Measurements from ENCODE around the gene NKX2-8.

DNA sequence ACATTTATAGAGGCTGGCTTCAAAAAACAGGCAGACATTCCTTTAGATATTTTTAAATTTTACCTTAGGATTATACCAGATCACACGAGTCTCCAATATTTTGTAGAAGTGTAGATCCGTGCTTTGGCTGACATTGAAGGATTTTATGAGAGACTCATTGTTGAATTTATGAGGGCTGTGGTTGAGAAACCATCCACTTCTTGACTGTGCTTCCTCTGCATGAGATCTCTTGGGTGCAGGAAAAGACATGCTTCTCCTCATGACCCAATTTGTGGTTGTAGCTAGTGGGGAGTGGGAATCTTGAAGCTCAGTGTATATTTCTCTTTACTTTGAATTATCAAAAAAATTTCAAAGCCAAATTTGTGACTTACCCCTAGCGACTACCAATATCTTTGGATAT is 36.7 kb upstream of the NKX2-8 start:
- TF ChIP-seq, protein P1, sequence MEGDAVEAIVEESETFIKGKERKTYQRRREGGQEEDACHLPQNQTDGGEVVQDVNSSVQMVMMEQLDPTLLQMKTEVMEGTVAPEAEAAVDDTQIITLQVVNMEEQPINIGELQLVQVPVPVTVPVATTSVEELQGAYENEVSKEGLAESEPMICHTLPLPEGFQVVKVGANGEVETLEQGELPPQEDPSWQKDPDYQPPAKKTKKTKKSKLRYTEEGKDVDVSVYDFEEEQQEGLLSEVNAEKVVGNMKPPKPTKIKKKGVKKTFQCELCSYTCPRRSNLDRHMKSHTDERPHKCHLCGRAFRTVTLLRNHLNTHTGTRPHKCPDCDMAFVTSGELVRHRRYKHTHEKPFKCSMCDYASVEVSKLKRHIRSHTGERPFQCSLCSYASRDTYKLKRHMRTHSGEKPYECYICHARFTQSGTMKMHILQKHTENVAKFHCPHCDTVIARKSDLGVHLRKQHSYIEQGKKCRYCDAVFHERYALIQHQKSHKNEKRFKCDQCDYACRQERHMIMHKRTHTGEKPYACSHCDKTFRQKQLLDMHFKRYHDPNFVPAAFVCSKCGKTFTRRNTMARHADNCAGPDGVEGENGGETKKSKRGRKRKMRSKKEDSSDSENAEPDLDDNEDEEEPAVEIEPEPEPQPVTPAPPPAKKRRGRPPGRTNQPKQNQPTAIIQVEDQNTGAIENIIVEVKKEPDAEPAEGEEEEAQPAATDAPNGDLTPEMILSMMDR (IDR thresholded peaks at IDR 0.05 in 8 of 11, conservative IDR thresholded peaks at IDR 0.05 in 3 of 11): no peak
- no peak for TF ChIP-seq POLR2A (IDR thresholded peaks at IDR 0.05)

All from spleen (tissue), 7 donors.